HG03565 (cell line): ENCODE data around the gene POLR2C.

Experiments
- ATAC-seq: cut with Tn5 transposase; IDR thresholded peaks from one replicate; pipeline ENCODE4 v1.9.1; 2021; ENCODE audit warnings: mild to moderate bottlenecking, moderate library complexity; ENCODE audit not compliant: unreplicated experiment

The POLR2C gene

DNA sequence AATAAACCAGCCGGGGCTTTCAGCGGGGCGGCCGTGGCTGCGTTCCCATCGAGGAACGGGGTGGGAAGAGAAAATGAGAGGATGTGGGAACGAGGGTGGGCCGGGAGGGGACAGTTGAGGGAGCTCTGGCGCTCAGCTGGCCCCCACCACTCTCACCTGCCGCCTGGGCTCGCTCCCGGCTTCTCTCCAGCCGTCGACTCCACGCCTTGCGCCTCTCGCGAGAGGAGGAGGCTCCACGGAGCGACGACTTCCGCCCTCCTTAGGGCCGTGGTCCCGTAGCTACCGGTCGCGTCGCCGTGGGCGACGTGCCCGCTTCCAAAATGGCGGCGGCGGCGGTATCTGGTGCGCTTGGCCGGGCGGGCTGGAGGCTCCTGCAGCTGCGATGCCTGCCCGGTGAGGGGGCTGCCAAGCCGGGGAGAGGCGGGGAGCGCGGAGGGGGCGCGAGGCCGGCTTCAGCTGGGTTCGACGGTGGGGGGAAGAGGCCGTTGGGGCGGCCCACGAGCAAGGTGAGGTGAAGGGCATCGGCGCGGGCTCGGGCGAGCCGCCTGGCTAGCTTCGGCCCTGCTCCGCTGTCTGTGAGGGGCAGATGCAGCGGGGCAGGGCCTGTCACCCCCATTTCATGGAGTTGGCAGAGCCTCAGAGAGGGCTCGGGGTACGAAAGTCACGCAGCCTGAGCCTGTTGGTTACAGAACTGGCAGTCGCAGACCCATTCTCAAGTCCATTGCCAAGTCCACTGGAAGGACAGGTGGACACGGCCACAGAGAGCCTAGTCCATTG is 15.1 kb upstream of the POLR2C start, which contains the start of the genes CIAPIN1 and COQ9:
TSS of gene CIAPIN1 (minus strand) at position 200 of the 777 bp plus-strand sequence. CDS start 6,457 bp downstream, outside the sequence.
TSS of gene COQ9 (plus strand) at position 294 of the 777 bp plus-strand sequence. CDS start at position 321, 27 bp downstream.
- ATAC-seq = peak; percentile 91

DNA sequence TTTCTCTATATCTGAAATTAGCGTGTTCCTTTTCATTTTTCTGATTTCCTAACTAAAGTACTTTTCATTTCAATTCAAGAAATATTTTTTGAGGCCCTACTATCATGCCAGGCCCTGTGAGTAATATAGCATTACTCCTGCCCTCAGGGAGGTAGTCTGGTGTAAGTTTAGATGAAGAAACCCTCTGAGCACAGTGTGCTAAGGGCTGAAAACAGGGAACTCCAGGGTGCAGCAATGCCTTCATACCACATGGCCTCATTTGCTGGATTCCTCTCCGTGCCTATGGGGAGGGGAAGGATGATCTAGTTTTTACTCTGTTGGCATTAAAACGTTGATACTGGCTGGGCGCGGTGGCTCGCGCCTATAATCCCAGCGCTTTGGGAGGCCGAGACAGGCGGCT is 10.5 kb upstream of the POLR2C start:
- no peak for ATAC-seq

DNA sequence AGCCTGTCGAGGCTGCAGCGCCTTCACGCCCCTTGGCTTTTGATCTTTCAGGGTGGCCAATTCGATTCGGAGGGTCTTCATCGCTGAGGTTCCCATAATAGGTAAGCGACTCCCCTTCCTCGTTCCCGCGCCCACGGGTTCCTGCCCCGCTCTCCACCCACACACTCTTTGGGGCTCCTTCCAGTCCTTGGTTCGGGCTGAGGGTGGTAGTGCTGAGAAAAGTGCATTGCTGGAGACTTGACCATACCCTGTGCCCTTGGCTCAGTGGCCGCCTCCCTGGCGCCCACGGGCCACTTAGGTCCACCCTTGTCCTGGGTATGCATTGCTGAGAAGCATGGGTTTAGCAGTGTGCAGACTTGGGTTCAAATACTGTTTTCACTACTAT is 491 bp downstream of the POLR2C start:
- ATAC-seq = no peak

DNA sequence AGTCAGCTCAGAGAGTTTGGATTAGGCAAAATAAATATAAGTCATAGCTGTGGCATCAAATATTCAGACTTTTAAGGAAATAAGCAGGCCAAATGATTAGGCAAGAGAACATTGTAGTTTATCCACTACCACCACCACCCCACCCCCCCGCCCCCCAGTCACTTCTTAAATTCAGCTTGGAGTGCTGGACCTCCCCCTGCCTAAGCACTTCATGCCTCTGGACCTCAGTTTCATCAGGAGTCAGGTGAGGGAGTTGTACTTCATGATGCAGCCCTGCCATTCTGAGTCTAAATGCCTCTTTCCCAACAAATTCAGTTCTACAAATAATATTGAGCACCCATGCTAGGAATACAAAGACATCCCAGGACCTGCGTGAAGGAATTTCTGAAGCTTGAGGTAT is 2.0 kb downstream of the POLR2C start:
- ATAC-seq = no peak

DNA sequence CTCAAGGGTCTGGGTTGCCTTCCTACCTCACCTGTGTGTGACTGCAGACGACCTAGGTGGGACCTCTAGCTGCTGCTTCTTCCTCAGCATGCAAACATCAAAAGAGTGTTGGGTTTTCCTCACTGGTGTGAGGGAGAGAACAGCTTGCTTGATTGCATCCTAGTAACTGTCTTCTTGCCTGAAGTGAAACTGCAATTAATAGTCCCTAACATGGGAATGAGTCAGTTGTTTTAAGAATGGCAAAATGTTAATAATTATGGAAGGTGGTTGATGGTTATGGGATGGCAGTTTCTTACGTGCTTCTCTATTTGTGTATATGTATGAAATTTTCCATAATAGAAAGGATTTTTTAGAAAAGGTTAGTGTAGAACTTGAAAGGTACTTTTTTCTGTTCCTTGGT is 5.9 kb downstream of the POLR2C start:
- ATAC-seq = no peak

DNA sequence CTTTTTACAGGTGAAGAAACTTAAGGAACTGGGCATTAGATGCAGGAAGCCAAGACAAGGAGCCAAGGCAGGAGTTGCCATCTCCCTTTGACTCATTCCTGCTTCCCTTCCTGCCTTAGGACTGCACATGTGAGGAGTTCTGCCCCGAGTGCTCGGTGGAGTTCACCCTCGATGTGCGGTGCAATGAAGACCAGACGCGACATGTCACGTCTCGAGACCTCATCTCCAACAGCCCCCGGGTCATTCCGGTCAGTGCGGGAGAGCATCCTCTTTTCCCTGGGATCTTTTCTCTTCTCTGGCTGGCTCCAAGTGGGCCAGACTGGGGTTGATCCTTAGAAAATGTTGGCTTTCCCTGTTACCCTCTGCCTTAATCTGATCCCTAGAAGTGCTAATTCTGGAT is 6.6 kb downstream of the POLR2C start:
- ATAC-seq = no peak

DNA sequence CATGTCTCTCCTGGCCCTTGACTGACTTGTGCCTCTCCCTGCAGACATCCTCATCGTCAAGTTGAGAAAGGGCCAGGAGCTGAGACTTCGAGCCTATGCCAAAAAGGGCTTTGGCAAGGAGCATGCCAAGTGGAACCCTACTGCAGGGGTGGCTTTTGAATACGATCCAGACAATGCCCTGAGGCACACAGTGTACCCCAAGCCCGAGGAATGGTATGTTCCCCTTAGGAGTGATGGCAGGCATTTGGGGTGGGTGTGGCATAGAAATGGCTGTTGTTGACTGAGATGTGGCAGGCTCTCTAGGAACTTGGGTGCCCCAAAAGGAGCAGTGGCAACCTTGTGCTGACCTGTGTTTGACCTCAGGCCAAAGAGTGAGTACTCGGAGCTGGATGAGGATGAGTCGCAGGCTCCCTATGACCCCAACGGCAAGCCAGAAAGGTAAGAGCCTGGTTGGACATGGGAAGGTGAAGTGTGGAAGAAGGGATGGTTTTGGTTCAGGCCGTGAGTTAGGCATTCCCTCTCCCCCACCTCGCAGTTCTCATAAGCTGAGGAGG is 7.5 kb downstream of the POLR2C start:
- no peak for ATAC-seq

DNA sequence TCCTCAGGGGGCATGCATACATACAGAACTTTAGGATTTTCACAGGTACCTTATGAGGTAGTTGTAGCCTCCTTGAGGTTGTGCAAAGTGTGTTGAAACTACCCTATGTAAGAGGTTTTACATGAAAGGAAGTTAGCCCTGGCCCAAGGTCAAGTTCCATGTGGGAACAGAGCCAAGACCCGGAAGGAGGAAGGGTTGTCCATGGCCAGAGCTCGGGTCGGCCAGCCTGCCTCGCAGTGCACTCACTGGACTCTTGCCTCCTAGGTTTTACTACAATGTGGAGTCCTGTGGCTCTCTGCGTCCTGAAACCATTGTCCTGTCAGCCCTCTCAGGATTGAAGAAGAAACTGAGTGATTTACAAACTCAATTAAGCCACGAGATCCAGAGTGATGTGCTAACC is 8.2 kb downstream of the POLR2C start:
- ATAC-seq = no peak

DNA sequence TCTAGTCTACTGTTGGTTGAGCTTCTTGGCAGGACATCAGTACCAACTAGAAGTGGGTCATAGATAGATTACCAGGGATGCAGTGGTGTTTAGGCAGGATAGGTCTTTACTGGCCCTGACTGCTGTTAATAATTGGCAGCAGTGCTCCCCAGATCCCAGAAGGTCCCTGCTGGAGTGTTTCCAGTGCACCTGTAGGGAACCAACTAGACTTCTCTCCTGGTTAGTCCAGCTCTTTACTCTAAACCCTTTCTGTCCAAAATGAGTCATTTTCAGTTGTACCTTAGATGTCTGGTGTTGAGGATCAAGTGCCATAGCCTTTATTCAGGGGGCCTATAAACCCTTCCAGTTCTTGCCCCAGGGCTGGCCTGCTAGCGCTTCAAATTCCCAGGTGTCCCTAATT is 8.7 kb downstream of the POLR2C start:
- no peak for ATAC-seq

DNA sequence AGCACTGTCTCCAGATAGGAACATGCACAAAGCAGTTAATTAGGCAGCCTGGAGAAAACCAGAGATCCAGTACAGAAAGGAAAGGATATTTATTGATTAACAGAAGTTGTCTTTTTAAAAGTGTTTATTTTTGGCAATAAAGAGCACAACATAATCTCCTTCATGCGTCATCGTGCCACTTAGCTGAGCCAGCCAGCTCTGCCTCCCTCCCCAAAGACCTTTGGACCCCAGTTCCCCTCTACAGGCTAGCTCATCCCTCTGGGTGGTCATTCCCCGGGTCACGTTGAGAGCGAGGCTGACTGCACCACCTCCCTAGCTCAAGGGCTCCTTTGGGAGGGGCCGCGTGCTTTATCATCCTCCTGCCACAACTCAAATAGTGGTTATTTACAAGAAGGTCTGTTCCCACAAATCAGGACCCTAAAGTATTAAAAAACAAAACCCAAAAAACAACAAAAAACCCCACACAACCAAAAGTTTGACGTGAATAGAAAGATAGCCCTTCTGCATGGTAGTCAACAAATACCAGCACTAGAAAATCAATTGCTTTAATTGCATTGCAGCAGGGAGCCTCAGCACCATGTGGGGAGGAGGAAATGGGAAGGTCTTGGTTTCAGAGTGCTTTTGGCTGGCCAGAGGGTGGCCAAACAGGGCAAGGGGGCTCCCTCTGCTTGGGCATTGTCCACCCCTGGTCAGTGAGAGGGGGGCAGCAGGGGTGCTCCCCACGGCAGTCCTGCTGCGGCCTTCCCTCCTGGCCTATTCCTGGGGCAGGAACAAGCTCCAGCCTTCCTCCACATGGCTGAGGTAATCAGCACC is 9.6 kb downstream of the POLR2C start:
- no peak for ATAC-seq

DNA sequence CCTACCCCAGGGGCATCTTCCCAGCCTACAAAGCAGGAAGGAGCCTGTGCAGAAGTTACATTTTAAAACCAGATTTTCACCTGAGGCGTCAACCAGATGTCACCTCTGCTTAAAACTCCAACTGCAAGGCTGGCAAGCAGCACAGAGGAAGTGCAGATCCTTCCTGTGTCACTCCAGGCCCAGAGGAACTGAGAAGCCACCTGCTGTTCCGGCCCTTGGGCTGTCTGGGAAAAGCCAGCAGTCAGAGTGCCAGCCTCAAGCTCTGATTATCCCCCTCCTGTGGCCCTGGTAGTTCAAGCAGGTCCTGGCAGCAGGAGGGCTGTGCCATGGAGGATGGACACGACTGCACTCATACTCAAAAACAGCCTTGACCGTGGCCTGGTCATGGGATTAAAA is 10.2 kb downstream of the POLR2C start:
- no peak for ATAC-seq

DNA sequence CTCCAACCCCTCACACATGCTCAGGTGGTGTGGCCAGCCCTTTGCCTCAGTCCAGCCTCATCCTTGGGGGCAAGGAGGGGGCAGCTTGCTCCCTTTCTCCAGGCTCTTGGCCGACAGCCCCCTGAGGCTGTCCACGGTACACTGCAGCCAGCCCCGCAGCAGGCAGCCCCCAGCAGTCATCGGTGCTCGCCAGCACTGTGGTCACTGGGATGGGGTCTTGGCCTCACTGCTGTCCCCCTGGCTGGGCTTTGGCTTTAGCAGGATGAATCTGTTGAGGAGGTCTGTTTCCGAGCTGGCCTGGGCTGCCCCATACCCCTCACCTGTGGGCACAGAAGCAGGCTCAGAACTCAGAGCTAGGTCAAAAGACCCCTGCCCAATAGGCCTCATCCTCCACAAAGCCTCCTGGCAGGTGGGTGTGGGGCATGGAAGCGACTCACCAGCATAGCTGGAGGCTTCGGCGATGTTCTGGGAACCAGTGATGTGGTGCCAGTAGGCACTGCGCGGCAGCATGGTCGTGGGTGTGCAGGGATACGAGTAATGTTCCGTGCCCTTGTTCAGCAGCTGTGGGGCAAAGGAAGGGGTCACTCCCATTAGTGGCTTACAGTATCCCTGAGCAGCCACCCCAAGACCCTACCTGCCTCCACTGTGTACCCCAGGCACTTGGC is 10.8 kb downstream of the POLR2C start:
- ATAC-seq = no peak

DNA sequence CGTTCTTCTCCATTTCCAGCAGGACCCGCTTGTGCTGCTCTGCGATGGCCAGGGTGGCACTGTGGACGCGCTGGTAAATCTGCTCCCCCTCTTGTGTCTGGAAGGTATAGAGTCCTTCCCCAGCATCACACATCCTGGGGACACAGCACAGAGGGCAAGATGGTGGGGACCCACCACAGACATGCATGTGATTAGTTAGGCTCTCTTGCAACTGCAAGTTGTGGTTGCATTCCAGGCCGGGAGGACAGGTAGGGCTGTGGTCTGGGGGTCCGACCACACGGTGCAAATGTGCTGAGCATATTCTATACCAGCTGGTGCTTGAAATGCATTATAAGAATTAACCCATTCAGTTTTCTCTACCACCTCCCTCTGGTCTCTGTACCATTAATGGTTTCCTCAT is 11.4 kb downstream of the POLR2C start:
- ATAC-seq = no peak

DNA sequence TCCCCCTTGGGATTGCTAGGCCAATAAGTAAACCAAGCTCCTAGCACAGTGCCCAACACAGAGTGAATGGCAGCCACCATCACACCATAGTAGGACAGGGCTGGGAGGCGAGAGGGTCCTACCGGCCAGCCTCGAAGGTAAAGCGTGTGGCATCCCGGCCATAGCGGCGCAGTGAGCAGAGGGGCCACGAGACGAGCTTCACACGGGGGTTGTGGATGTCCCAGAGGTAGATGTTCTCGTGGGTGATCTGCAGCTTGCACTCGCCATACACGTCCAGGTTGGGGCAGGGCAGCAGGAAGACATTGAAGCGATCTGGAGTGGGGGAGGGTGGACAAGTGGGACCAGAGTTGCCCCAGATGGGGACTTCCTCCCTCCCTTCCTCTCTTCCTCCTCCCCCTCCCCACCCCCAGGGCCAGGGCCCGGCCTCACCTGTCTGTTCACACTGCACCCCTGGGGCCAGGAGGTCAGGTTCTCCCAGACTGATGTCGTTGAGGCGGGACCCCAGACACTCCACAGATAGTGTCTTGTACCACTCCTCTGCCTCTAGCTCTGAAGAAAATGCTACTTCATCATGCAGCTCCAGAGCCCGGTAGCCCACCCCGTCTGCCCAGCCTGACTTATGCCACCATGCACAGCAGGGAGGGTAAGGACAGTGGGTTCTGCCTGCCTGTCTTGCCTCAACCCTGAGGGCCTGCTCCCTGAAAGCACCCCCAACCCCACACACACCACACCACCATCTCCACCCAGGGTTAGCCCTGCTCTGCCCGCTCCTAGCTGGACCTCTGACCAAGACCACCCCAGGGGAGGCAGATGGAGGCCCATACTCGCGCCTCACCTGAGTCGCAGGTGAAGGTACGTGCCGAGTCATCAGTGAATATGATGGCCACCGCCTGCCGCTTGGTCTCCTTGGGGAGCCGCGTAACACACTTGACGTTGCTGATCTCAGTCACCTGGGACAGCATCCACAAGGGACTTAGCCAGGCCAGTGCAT is 12.5 kb downstream of the POLR2C start:
- no peak for ATAC-seq

DNA sequence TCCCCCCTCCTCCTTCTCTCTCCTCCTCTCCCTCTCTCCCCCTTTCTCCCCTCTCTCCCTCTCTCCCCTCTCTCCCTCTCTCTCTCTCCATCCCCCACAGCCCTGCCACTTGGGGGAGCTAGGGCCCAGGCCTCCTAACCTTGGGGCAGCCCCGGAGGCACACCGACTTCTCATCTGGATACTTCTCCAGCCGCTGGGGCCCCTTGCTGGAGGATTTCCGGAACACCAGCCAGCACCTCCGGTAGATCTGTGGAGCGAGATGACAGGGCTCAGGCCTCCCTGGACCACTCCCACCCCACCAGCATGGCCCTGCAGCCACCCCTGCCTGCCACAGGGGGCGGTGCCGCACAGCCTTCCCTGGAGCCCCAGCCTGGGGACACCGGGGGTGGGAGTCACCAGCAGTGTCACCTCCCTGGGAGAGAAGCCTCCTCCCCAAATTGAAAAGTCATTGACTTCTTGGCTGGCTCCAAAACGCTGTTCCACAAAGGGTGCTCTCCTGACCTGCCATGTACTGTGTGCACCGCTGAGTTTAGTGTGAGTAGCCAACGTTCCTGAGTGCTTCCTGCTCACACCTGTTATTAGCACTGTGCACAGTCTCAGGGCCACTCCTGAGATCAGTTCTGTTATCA is 13.3 kb downstream of the POLR2C start:
- peak; percentile 91 for ATAC-seq

DNA sequence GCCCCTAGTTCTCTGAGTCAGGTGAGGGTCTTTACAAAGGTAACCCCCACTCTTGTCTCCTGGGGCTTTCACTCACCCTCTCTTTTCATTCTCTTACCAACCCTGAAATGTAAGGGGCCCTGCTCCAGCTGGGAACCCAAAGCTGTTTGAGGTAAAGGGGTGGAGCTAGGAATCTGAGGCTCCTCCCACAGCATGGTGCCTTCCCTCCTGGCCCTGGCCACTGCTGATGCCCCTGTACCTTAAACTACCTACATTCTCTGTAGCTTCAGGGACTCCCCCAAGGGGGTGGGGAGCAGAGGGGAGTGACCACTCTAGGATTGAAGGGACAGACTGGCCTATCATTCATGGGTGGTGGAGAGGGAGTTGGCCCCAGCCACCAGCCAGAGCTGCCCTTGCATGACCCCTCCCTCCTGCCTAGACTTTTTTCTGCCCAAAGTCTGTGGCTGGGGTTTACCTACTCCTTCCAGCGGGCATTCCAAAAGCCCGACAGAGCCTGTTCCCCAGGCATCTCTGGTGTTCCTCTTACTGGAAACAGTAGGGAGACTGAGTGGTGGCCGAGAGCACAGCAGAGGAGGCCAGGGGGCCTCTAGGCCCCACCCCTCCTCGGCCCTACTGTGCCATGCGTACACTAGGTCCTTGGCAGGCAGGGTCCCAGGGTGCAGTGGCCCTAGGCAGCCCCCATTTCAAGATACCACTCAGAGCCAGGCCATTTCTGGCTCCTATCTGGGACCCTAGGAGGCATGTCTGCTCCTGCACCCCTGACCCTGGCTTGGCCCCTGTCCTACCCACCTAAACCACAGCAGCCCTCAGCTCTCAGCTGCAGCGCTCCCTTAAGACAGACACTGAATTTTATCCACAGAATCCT is 14.3 kb downstream of the POLR2C start:
- ATAC-seq = no peak

DNA sequence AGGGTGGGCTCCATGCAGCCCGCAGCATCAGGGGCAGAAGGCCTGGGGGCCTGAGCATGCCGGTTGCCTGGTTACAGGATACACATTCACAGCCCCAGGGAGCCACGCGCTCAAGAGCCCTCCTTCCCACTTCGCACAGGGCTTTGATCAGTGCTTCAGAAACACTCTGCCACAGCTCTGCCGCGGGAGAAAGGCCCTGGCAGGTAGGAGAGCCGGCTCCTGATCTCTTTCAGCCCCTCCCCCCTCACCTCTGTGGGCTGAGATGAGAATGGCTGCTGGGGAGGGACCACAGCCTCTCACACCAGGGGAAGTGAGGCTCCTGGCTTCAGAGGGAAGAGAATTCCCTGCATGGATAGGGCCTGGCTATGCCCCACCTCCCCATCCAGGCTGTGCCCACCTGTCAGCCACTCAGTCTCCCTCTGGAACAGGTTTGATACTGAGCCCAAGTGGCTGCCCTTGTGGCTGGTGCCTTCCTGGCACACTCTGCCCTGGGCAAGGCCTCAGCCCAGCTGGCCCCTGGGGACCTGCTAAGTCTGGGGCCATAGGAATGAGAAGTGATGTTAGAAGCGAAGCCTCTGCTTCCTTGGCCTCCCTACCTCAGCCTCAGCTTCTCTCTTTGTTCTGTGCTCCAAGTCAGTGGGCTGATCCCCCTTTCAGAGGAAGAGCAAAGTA is 15.2 kb downstream of the POLR2C start:
- no peak for ATAC-seq
